SJCRH30 (cell line): ENCODE measurements around the gene CARD19. TPM values are rescaled to one million over a fixed set of nuclear protein-coding genes. Genes with fewer than 3 reads are reported as not detected.
"Not testable (repeated sequence)": the region's sequence is repeated elsewhere in the genome, so short reads cannot be mapped to it uniquely, and the experiment has no call there.

Experiments
- DNase-seq, 2 experiments: peaks; one replicate each; pipeline ENCODE4 v3.0.0-alpha.2; 2015 to 2020
- H3K27ac ChIP-seq: fragments of 250-450 bp; sonication (Bioruptor Pico); 2 replicates; pipeline ENCODE4 v1.5.1; 2020; ENCODE audit warnings: mild to moderate bottlenecking, moderate library complexity
- H3K27me3 ChIP-seq: fragments of 250-450 bp; sonication (Bioruptor Pico); 2 replicates; pipeline ENCODE4 v1.5.1; 2020; ENCODE audit warnings: mild to moderate bottlenecking, moderate library complexity
- H3K36me3 ChIP-seq: fragments of 250-450 bp; sonication (Bioruptor Pico); 2 replicates; pipeline ENCODE4 v1.5.1; 2020; ENCODE audit warnings: mild to moderate bottlenecking, moderate library complexity
- H3K4me1 ChIP-seq: fragments of 250-450 bp; sonication (Bioruptor Pico); 2 replicates; pipeline ENCODE4 v1.5.1; 2020; ENCODE audit warnings: mild to moderate bottlenecking, moderate library complexity
- H3K4me3 ChIP-seq: fragments of 250-450 bp; sonication (Bioruptor Pico); 2 replicates; pipeline ENCODE4 v1.5.1; 2020; ENCODE audit warnings: mild to moderate bottlenecking, moderate library complexity
- H3K9me3 ChIP-seq: fragments of 250-450 bp; sonication (Bioruptor Pico); replicated peaks from 2 replicates; pipeline ENCODE4 v1.5.1; 2020; ENCODE audit warnings: mild to moderate bottlenecking, moderate library complexity
- total RNA-seq: library from RNA; depleted of rRNA; stranded (reverse); fragments of >200 nt; shearing (Covaris generic); gene quantifications from 2 replicates; pipeline ENCODE4 v1.2.3, GENCODE V29; 2014

Gene CARD19
- total RNA-seq, 1 experiment from 2014 or later, result 36.9 TPM

GRCh38 chr9:93114169-93114983 lies 18.4 kb downstream of the CARD19 start:
- no peak overlapping the region for H3K4me3 ChIP-seq
- DNase-seq, result peak in 1 of 2 experiments; percentile 45
- no peak overlapping the region for H3K27ac ChIP-seq
- peaks cover 5% of the 10 kb centered on the region; the same call in 1 of the 2 replicates for H3K4me1 ChIP-seq
- H3K9me3 ChIP-seq, result no peaks in the 10 kb centered on the region
- no peaks in the 10 kb centered on the region for H3K27me3 ChIP-seq
- H3K36me3 ChIP-seq, result 0 out of 2 replicates have a peak, but pooled peaks cover 6% of the 10 kb centered on the region

- DNase-seq, result no peak
- Histone ChIP-seq H3K36me3 (0 out of 2 replicates have a peak, but pooled peaks cover 2% of the 10 kb centered on the region), H3K27ac (no peak overlapping the region), H3K9me3 (no peaks in the 10 kb centered on the region), H3K4me1 (peaks cover 9% of the 10 kb centered on the region), H3K27me3 (no peaks in the 10 kb centered on the region), H3K4me3 (no peak overlapping the region)
These were observed 18.9 kb downstream of the CARD19 start for GRCh38 chr9:93114984-93115335.

- Histone ChIP-seq H3K36me3 (0 out of 2 replicates have a peak, but pooled peaks cover 2% of the 10 kb centered on the region), H3K27ac (no peak overlapping the region), H3K4me1 (peaks cover 14% of the 10 kb centered on the region), H3K4me3 (no peak overlapping the region), H3K9me3 (no peaks in the 10 kb centered on the region), H3K27me3 (no peaks in the 10 kb centered on the region)
- no peak for DNase-seq
These were observed 19.6 kb downstream of the CARD19 start for GRCh38 chr9:93115486-93116071.

GRCh38 chr9:93116072-93116961 lies 20.3 kb downstream of the CARD19 start:
- Histone ChIP-seq H3K4me3 (no peak overlapping the region), H3K36me3 (0 out of 2 replicates have a peak, but pooled peaks cover 2% of the 10 kb centered on the region), H3K4me1 (peaks cover 14% of the 10 kb centered on the region), H3K9me3 (no peaks in the 10 kb centered on the region), H3K27ac (no peak overlapping the region), H3K27me3 (no peaks in the 10 kb centered on the region)
- DNase-seq, result no peak

- not testable (repeated sequence) for H3K36me3 ChIP-seq, H3K9me3 ChIP-seq, H3K27me3 ChIP-seq, H3K27ac ChIP-seq, H3K4me3 ChIP-seq, DNase-seq
- H3K4me1 ChIP-seq, result peaks cover 14% of the 10 kb centered on the region
These were observed 21.5 kb downstream of the CARD19 start for GRCh38 chr9:93117521-93117920.

- H3K9me3 ChIP-seq, result no peaks in the 10 kb centered on the region
- H3K36me3 ChIP-seq, result no peaks in the 10 kb centered on the region
- no peak overlapping the region for H3K27ac ChIP-seq
- no peaks in the 10 kb centered on the region for H3K27me3 ChIP-seq
- peaks cover 14% of the 10 kb centered on the region for H3K4me1 ChIP-seq
- DNase-seq, result no peak
- no peak overlapping the region for H3K4me3 ChIP-seq
These were observed 22.2 kb downstream of the CARD19 start for GRCh38 chr9:93117924-93118862.

- DNase-seq, result no peak
- Histone ChIP-seq H3K4me3 (no peak overlapping the region), H3K9me3 (no peaks in the 10 kb centered on the region), H3K27ac (no peak overlapping the region; the same call in 1 of the 2 replicates), H3K36me3 (no peaks in the 10 kb centered on the region), H3K4me1 (peaks cover 11% of the 10 kb centered on the region), H3K27me3 (no peaks in the 10 kb centered on the region)
These were observed 23.1 kb downstream of the CARD19 start for GRCh38 chr9:93118863-93119702.

GRCh38 chr9:93119703-93119952 lies 23.6 kb downstream of the CARD19 start:
- H3K27ac ChIP-seq, result no peak overlapping the region; the same call in 1 of the 2 replicates
- no peaks in the 10 kb centered on the region for H3K36me3 ChIP-seq
- no peak for DNase-seq
- no peak overlapping the region for H3K4me3 ChIP-seq
- no peaks in the 10 kb centered on the region for H3K9me3 ChIP-seq
- H3K27me3 ChIP-seq, result no peaks in the 10 kb centered on the region
- peaks cover 9% of the 10 kb centered on the region for H3K4me1 ChIP-seq

- Histone ChIP-seq H3K36me3 (no peaks in the 10 kb centered on the region), H3K4me1 (peaks cover 9% of the 10 kb centered on the region), H3K4me3 (no peak overlapping the region), H3K27ac (no peak overlapping the region; the same call in 1 of the 2 replicates), H3K27me3 (no peaks in the 10 kb centered on the region), H3K9me3 (no peaks in the 10 kb centered on the region)
- peak; percentile 92 to 93 for DNase-seq
These were observed 24.2 kb downstream of the CARD19 start for GRCh38 chr9:93119953-93120845.

GRCh38 chr9:93120846-93121315 lies 24.9 kb downstream of the CARD19 start:
- no peak overlapping the region for H3K27ac ChIP-seq
- no peaks in the 10 kb centered on the region for H3K9me3 ChIP-seq
- DNase-seq, result no peak
- no peak overlapping the region for H3K4me3 ChIP-seq
- no peaks in the 10 kb centered on the region for H3K36me3 ChIP-seq
- no peaks in the 10 kb centered on the region for H3K27me3 ChIP-seq
- H3K4me1 ChIP-seq, result peaks cover 9% of the 10 kb centered on the region

GRCh38 chr9:93121316-93122241 lies 25.6 kb downstream of the CARD19 start:
- DNase-seq, result no peak
- peaks cover 9% of the 10 kb centered on the region for H3K4me1 ChIP-seq
- H3K27ac ChIP-seq, result no peak overlapping the region
- no peaks in the 10 kb centered on the region for H3K36me3 ChIP-seq
- H3K4me3 ChIP-seq, result no peak overlapping the region
- no peaks in the 10 kb centered on the region for H3K9me3 ChIP-seq
- H3K27me3 ChIP-seq, result no peaks in the 10 kb centered on the region

GRCh38 chr9:93122721-93123221 lies 26.8 kb downstream of the CARD19 start:
- H3K36me3 ChIP-seq, result no peaks in the 10 kb centered on the region
- no peaks in the 10 kb centered on the region for H3K9me3 ChIP-seq
- H3K4me1 ChIP-seq, result peaks cover 19% of the 10 kb centered on the region
- H3K27me3 ChIP-seq, result no peaks in the 10 kb centered on the region
- no peak overlapping the region for H3K27ac ChIP-seq
- H3K4me3 ChIP-seq, result no peak overlapping the region
- no peak for DNase-seq
